SU-DHL-6 (cell line): ENCODE results near the gene EIF4A3.

Experiments used
- CTCF ChIP-seq: fragments of 200-600 bp; sonication (generic); IDR thresholded peaks from one replicate; pipeline ENCODE4 v1.5.1; 2017; ENCODE audit warnings: antibody characterized with exemption, mild to moderate bottlenecking, low read length, moderate library complexity; ENCODE audit not compliant: insufficient read depth, poor library complexity, severe bottlenecking
- EZH2phosphoT487 ChIP-seq: fragments of 200-600 bp; sonication (generic), shearing (Covaris generic); conservative IDR thresholded peaks from 2 replicates; pipeline ENCODE4 v1.6.1; 2018; ENCODE audit warnings: mild to moderate bottlenecking, antibody characterized with exemption, low read length, moderate library complexity, mixed read lengths

GRCh38 chr17:80126449-80126715 is 20.5 kb downstream of the EIF4A3 start:
- no peak for TF ChIP-seq CTCF
- no peak for TF ChIP-seq EZH2phosphoT487
